ENCODE data around the gene CENPT.

The CENPT gene

GRCh38 chr16:67874372-67874771, 26.9 kb upstream of the CENPT start:
- TF ChIP-seq ZFX (IDR thresholded peaks at IDR 0.05) (no peak), CTCF (conservative IDR thresholded peaks at IDR 0.05) (no peak)
- H3K27ac ChIP-seq = peak overlapping the region; percentile 89; the same call in 1 of the 2 replicates

GRCh38 chr16:67873435-67874370, 26.2 kb upstream of the CENPT start:
- H3K27ac ChIP-seq = peak overlapping the region; percentile 89

GRCh38 chr16:67872631-67873434, 25.3 kb upstream of the CENPT start, which contains the start of gene EDC4:
Gene EDC4, plus strand, starts transcription at chr16:67873052. Its CDS starts 210 bp downstream, at chr16:67873262.
- TF ChIP-seq ZFX (IDR thresholded peaks at IDR 0.05) (peak; percentile 78), CTCF (conservative IDR thresholded peaks at IDR 0.05) (no peak)
- H3K27ac ChIP-seq = peak within 1 kb of the TSS; percentile 89

More at GRCh38 chr16:67873435-67874370, 26.2 kb upstream of the CENPT start:
- TF ChIP-seq ZFX (IDR thresholded peaks at IDR 0.05) (peak; percentile 48; the same call in 1 of the 2 replicates), CTCF (conservative IDR thresholded peaks at IDR 0.05) (no peak)

GRCh38 chr16:67872131-67872630, 24.7 kb upstream of the CENPT start:
- peak overlapping the region; percentile 89 for H3K27ac ChIP-seq
- no peak for TF ChIP-seq CTCF (conservative IDR thresholded peaks at IDR 0.05)

- H3K27ac ChIP-seq = no peak overlapping the region
- no peak for TF ChIP-seq ZFX (IDR thresholded peaks at IDR 0.05)
These were observed 23.8 kb upstream of the CENPT start for GRCh38 chr16:67871256-67871655.

- no peak for TF ChIP-seq CTCF (conservative IDR thresholded peaks at IDR 0.05)
- no peak for TF ChIP-seq ZFX (IDR thresholded peaks at IDR 0.05)
- no peak overlapping the region for H3K27ac ChIP-seq
These were observed 22.2 kb upstream of the CENPT start for GRCh38 chr16:67869653-67870052.

- H3K27ac ChIP-seq = no peak overlapping the region
- no peak for TF ChIP-seq CTCF (conservative IDR thresholded peaks at IDR 0.05)
- no peak for TF ChIP-seq ZFX (IDR thresholded peaks at IDR 0.05)
These were observed 20.8 kb upstream of the CENPT start for GRCh38 chr16:67868290-67868689.

Measured in C4-2B (cell line).